HG02678 (cell line): ENCODE data around the gene ACTR2.
"Not testable (repeated sequence)": the region's sequence is repeated elsewhere in the genome, so short reads cannot be mapped to it uniquely, and the experiment has no call there.

Experiments
- ATAC-seq: cut with Tn5 transposase; IDR thresholded peaks from one replicate; pipeline ENCODE4 v1.9.1; 2021; ENCODE audit warnings: mild to moderate bottlenecking, moderate library complexity; ENCODE audit not compliant: unreplicated experiment

The ACTR2 gene

DNA sequence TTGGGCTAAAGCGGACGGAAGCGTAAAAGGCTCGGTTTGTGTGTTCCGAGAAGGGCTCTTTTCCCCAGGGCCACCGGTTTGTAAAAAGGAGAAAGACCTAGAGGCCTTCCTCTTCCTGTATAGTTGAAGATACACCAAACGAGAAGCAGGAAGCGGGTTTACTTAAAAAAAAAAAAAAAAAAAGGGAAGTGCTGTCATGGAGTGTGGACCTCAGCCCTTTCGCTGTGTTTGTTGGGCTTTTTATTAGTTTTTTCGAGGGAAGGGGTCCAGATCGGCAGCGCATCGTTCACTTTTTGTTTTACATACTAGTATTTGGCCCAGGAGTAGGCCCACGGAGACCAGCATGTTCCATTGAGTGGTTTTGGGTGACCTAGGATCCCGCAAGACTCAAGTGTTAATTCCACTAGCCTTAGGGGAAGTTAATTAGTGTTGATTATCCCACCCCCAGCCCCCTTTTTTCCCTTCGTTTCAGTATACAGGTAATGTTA is 676 bp downstream of the ACTR2 start:
- peak; percentile 38 for ATAC-seq

GRCh38 chr2:65231121-65231520 is 3.5 kb downstream of the ACTR2 start:
- no peak for ATAC-seq

- ATAC-seq = no peak
Measured at GRCh38 chr2:65231892-65232477, 4.4 kb downstream of the ACTR2 start.

- no peak for ATAC-seq
Measured at GRCh38 chr2:65232636-65233035, 5.0 kb downstream of the ACTR2 start.

DNA sequence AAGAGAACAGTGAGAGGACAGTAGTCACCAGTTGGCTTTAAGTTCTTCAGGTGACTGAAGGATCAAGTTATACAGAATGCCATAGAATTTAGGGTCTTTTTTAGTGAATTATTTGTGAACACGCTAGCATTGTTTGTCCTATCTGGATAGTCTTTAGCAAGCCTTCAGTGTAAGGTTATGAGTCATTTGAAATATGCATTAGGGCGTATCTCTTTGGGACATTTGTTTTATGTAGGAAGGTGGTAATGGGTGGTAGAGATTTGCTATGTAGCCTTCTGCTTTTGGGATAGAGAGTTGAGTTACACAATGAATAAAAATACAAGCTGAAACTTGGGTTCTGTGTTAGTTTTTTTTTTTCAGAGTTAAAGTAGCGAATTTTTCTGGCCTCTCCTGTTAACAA is 13.0 kb downstream of the ACTR2 start:
- no peak for ATAC-seq

DNA sequence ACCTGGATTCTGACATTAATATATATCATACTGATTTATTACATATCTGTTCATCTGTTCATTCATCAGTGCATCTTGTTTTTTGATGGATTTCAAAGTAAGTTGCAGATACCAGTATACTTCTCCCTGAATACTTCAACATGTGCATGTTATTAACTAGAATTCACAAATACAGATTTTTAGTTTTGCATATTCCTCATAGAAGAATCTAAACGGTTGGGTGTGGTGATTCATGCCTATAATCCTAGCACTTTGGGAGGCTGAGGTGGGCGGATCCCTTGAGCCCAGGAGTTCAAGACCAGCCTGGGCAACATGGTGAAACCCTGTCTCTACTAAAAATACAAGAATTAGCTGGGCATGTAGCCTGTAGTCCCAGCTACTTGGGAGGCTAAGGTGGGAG is 16.8 kb downstream of the ACTR2 start:
- ATAC-seq = not testable (repeated sequence)

GRCh38 chr2:65252640-65253039 is 25.0 kb downstream of the ACTR2 start:
- ATAC-seq = no peak

GRCh38 chr2:65255356-65255755 is 27.7 kb downstream of the ACTR2 start:
- no peak for ATAC-seq

GRCh38 chr2:65256054-65256453 is 28.4 kb downstream of the ACTR2 start:
- no peak for ATAC-seq

- not testable (repeated sequence) for ATAC-seq
Measured at GRCh38 chr2:65257866-65258265, 30.2 kb downstream of the ACTR2 start.

GRCh38 chr2:65261676-65262075 is 34.0 kb downstream of the ACTR2 start:
- ATAC-seq = no peak

- no peak for ATAC-seq
Measured at GRCh38 chr2:65263262-65263661, 35.6 kb downstream of the ACTR2 start.

DNA sequence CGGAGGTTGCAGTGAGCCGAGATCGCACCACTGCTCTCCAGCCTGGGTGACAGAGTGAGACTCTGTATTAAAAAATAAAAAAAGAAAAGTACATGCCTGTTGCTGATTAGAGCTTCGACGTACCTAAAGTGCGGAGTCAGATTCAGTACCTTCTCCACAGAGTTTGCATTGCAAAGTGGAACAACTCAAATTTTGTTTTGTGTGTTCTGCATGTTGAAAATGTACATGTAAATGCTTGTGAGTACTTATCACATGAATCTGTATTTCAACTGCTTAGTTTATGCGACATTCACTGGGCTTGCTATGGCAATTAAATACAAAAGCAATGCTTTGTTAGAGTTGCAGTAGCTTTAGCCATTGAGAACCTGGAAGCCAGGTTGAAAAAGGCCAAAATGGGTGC is 36.4 kb downstream of the ACTR2 start:
- ATAC-seq = no peak

DNA sequence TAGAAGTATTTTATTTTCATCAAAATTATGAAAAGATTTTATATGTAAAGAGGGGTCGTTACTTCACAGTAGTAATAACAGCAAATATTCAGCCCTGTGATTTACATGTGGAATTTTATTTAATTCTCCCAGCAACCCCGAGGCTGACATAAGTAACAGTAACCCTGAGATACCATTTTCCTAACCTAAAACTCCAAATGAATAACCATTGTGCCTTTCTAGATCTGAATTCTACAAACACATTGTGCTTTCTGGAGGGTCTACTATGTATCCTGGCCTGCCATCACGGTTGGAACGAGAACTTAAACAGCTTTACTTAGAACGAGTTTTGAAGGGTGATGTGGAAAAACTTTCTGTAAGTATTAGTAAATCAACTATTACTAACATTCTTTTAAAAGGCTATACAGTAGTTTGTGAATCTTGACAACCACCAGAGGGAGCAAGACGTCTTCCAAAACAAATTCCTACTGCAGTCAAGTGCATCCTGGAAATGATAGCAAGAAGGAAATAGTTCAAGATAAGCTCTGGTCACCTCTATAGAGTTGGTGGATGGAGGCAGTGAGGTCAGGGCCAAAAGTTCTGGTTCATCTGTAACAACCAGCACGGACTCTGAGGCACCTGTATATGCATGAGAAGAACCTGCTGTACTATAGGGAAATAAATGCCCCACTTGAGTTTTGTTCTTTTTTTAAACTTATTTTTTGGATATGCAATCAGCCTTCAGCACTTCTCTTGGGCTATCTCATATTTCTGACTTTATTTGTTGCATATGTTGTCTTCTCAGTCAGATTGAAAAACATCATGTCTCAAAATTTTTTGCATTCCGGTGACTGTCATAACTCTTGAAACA is 37.4 kb downstream of the ACTR2 start:
- no peak for ATAC-seq

DNA sequence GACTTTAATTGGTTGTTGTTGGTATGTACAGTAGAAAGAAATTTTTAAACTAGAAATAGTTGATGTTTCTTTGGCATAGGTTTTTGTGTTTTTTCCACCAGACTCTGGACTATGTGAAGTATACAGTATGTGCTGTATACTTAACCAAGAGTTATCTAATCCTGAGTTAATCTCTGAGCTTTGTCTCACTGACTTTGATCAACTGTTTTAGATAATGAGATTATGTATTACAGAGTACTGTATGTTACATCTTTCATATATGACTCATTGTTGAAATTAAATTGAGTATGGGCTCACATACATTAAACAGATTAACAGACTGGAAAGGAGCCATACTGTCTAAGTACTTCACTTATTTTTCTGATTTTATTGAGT is 38.0 kb downstream of the ACTR2 start:
- ATAC-seq = no peak

DNA sequence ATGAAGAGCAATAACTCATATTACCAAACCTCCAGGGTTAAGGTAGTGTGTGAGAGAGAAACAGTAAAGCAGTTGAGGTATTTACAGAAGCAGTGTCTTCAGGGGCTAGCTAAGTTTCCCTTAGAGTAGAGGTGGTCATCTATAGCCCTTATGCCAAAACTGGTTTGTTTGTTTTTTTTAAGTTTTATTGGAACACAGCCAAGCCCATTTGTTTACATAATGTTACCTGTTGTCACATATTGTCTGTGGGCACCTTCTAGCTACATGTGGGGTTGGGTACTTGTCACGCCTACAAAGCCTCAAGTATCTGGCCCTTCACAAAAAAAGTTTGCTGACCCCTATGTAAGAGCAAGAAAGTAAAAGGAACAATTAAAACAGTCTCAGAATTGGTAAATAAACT is 39.4 kb downstream of the ACTR2 start:
- ATAC-seq = no peak

GRCh38 chr2:65268957-65269356 is 41.3 kb downstream of the ACTR2 start:
- no peak for ATAC-seq

- ATAC-seq = no peak
Measured at GRCh38 chr2:65273344-65273743, 45.7 kb downstream of the ACTR2 start.

DNA sequence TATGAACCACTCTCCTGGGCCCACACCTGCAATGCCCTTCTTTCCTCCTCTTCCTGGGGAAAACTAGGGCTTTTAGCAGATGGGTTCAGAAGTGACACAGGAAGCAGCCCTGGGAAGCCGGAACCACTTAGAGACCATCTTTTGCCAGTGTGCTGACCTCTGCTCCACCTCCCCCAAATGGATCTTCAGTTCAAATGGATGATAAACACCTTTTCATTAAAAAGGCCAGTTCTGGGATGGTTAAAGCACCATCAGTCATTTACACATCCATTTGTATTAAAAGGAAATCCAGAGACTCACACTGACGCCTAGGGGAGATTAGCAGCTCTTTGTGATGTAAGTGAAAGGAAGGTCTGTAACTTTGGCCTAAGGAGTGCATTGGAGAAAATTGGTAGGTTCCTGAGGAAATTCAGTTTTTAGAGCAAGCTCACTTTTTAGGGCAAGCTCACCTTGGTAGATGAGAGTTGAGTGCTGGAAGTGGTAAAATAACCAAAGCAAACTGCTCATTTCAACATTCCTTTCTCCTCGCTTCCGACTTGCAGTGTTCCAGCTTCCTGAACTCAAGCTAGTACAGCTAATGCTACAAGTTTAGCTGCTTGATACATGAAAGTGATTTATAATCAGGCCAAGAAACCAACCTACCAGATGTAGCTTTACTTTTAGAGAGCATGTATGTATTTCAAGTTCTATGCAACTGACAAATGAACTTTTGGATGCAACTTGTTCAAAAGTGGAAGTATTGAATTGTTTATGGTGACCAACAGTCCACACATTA is 47.7 kb downstream of the ACTR2 start:
- no peak for ATAC-seq

DNA sequence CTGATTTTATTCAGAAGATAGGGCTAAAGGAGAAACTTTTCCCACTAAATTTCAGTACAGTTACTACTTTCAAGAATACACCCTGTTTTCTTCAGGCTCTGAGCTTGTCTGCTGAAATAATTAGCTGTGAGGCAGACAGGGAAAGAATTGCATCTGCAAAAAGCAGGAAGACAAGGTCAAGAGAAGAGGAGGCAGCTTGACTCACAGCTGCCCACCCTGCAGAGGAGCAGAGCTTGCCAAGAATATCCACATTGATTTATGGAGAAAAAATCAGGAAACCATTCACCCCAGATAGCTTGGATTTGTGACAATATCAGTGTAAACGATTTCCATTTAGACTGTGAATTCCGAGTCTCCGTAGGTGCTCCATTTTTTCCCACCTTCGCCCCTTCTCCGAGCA is 49.0 kb downstream of the ACTR2 start:
- no peak for ATAC-seq

DNA sequence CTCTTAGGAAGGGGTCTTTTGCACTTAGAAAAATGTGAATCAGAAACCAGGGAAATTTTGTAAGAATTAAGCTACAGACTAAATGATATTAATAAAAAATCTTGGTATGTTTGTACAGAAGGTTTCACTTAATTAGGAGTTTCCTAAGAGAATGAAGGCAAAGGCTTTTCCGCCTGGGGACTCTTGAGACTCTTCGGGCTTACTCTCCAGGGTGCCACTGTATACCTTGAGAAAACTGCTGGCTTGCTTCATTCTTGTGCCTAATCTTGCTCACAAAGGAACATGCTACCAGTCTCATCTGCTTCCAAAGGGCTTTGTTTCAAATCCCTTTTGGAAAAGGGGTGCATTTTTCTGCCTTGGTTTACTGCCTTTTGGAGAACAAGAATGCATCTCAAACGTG is 49.5 kb downstream of the ACTR2 start:
- no peak for ATAC-seq
